HepG2 (cell line): ENCODE data around the gene PLA2G12A. TPM values are rescaled to one million over a fixed set of nuclear protein-coding genes. Genes with fewer than 3 reads are reported as not detected.
A peak's percentile ranks its signal among the peaks of the same experiment; 100 is the strongest.

Experiments
- ATAC-seq: fragments of 200-7000 bp; cut with Tn5 transposase; 3 replicates; pipeline ENCODE4 v1.9.1; 2020; ENCODE audit warnings: mild to moderate bottlenecking, moderate library complexity
- BruUV-seq: library from RNA; stranded (reverse); fragments of 400-500 nt; replicated peaks from 2 replicates; lab custom pipeline; 2021; lab: Mats Ljungman, UMichigan
- CTCF ChIA-PET: fragments of 300-600 bp; formaldehyde crosslinking; extraction: SDS; loops from one replicate; lab custom pipeline; 2021; ENCODE audit warnings: low total read pairs, inconsistent platforms, low intra/inter-chr PET ratio; lab: Yijun Ruan, JAX
- POLR2A ChIA-PET: fragments of 350-600 bp; sonication (Branson Sonifier 250); formaldehyde crosslinking; loops from one replicate; lab custom pipeline; 2020; ENCODE audit warnings: antibody characterized with exemption, inconsistent platforms; lab: Yijun Ruan, JAX
- DNase-seq: peaks from one replicate; pipeline ENCODE4 v3.0.0-alpha.2; 2015; ENCODE audit warnings: low spot score
- FAIRE-seq: peaks from 3 replicates; lab custom pipeline; 2011; peaks lifted over from hg19 to GRCh38; lab: Jason Lieb, UNC
- H2AFZ ChIP-seq: one replicate; pipeline ENCODE4 v1.6.1; 2011; ENCODE audit warnings: low read length, inconsistent platforms
- H3K27ac ChIP-seq: fragments of 300-600 bp; 3 replicates; pipeline ENCODE4 v1.8.0; 2011; ENCODE audit warnings: mixed run types, mild to moderate bottlenecking, mixed read lengths, low read length, inconsistent platforms; ENCODE audit not compliant: insufficient read depth; ENCODE audit errors: extremely low read length
- H3K27me3 ChIP-seq, 2 experiments: fragments of 200-600 bp in 1 of 2; 2 replicates in 1 of 2; 3 replicates in 1 of 2; pipeline versions ENCODE4 v1.6.0 to v1.8.0; 2011; ENCODE audit warnings: low read length in 2 of 2, mild to moderate bottlenecking in 2 of 2, moderate library complexity in 2 of 2, inconsistent platforms in 1 of 2; ENCODE audit not compliant: insufficient read depth in 2 of 2, control insufficient read depth in 1 of 2
- H3K36me3 ChIP-seq, 2 experiments: fragments of 200-600 bp in 1 of 2; replicated peaks in 1 of 2; 2 replicates in 1 of 2; 3 replicates in 1 of 2; pipeline versions ENCODE4 v1.5.1 to v1.8.0; 2011; ENCODE audit warnings: low read length in 2 of 2, inconsistent platforms in 1 of 2; ENCODE audit not compliant: insufficient read depth in 2 of 2, control insufficient read depth in 1 of 2
- H3K4me1 ChIP-seq: 2 replicates; pipeline ENCODE4 v1.5.1; 2012; ENCODE audit warnings: low read length, inconsistent platforms; ENCODE audit not compliant: insufficient read depth
- H3K4me2 ChIP-seq: 2 replicates; pipeline ENCODE4 v1.6.0; 2011; ENCODE audit warnings: low read depth, low read length, inconsistent platforms
- H3K4me3 ChIP-seq, 3 experiments: fragments of 200-600 bp in 1 of 3; sonication (generic), shearing (Covaris generic) in 1 of 3; replicated peaks in 1 of 3; 2 replicates each; pipeline ENCODE4 v1.5.1; 2011 to 2016; ENCODE audit warnings: low read length in 3 of 3, inconsistent platforms in 2 of 3, low read depth in 2 of 3, mild to moderate bottlenecking in 2 of 3, control low read depth in 1 of 3, mixed read lengths in 1 of 3; ENCODE audit not compliant: insufficient read depth in 1 of 3
- H3K79me2 ChIP-seq: one replicate; pipeline ENCODE4 v1.6.1; 2011; ENCODE audit warnings: low read length, inconsistent platforms; ENCODE audit not compliant: insufficient read depth
- H3K9ac ChIP-seq: 2 replicates; pipeline ENCODE4 v1.6.0; 2011; ENCODE audit warnings: mild to moderate bottlenecking, low read depth, low read length, inconsistent platforms; ENCODE audit not compliant: insufficient read depth
- H3K9me3 ChIP-seq: 2 replicates; pipeline ENCODE4 v1.5.1; 2012; ENCODE audit warnings: mild to moderate bottlenecking, low read length
- H4K20me1 ChIP-seq: 2 replicates; pipeline ENCODE4 v1.6.0; 2011; ENCODE audit warnings: inconsistent platforms, mild to moderate bottlenecking, low read length, moderate library complexity; ENCODE audit not compliant: insufficient read depth
- ETV6 ChIP-seq: sonication (generic); formaldehyde crosslinking; conservative IDR thresholded peaks from 2 replicates; pipeline ENCODE4 v1.4.0; 2020; ENCODE audit warnings: missing genetic modification reagents
- MAFF ChIP-seq: IDR thresholded peaks from 2 replicates; pipeline ENCODE4 v1.6.1; 2011; ENCODE audit warnings: low read depth, low read length, improper control_type of control experiment
- MAFK ChIP-seq, 2 experiments: IDR thresholded peaks in 1 of 2; conservative IDR thresholded peaks in 1 of 2; 2 replicates each; pipeline ENCODE4 v1.6.1; 2011; ENCODE audit warnings: improper control_type of control experiment in 2 of 2, low read length in 2 of 2
- MATR3 ChIP-seq: sonication (generic); formaldehyde crosslinking; IDR thresholded peaks from 2 replicates; pipeline ENCODE4 v1.4.0; 2020; ENCODE audit warnings: missing genetic modification reagents
- PAX8 ChIP-seq: sonication (generic); formaldehyde crosslinking; IDR thresholded peaks from 2 replicates; pipeline ENCODE4 v1.8.0; 2022; ENCODE audit warnings: mild to moderate bottlenecking, missing genetic modification reagents, borderline replicate concordance
- SALL2 ChIP-seq: sonication (generic); formaldehyde crosslinking; IDR thresholded peaks from 2 replicates; pipeline ENCODE4 v1.8.1; 2023; ENCODE audit warnings: mild to moderate bottlenecking, missing genetic modification reagents, inconsistent platforms
- TOE1 ChIP-seq: sonication (generic); formaldehyde crosslinking; IDR thresholded peaks from 2 replicates; pipeline ENCODE4 v1.4.0; 2020; ENCODE audit warnings: mild to moderate bottlenecking, missing genetic modification reagents
- ZIK1 ChIP-seq: sonication (generic); formaldehyde crosslinking; IDR thresholded peaks from 2 replicates; pipeline ENCODE4 v1.5.0; 2020; ENCODE audit warnings: mild to moderate bottlenecking, low read depth, missing genetic modification reagents, borderline replicate concordance
- ZNF121 ChIP-seq: sonication (generic); formaldehyde crosslinking; IDR thresholded peaks from 2 replicates; pipeline ENCODE4 v1.5.0; 2020; ENCODE audit warnings: mild to moderate bottlenecking, missing genetic modification reagents
- ZNF263 ChIP-seq: sonication (generic); formaldehyde crosslinking; IDR thresholded peaks from 2 replicates; pipeline ENCODE4 v1.4.0; 2020; ENCODE audit warnings: missing genetic modification reagents
- ZNF670 ChIP-seq: sonication (generic); formaldehyde crosslinking; IDR thresholded peaks from 2 replicates; pipeline ENCODE4 v1.8.0; 2022; ENCODE audit warnings: mild to moderate bottlenecking, missing genetic modification reagents, borderline replicate concordance
- WGBS: methylation state at CpG from one replicate; pipeline ENCODE4 v1.1.6; 2017; ENCODE audit warnings: low lambda C conversion rate; 5-methylcytosine and 5-hydroxymethylcytosine counted together
- in situ Hi-C: cut with HindIII; loops from 2 replicates; pipeline ENCODE4 v1.10.0; 2017; ENCODE audit warnings: low pct_unique_long_range_greater_than_20kb; ENCODE audit not compliant: extremely low pct_ligation_motif_present
- intact Hi-C: fragments of 100-400 bp; cut with micrococcal nuclease; formaldehyde crosslinking; loops from one replicate; pipeline ENCODE4 v1.10.0; 2022; ENCODE audit not compliant: unreplicated experiment
- polyA plus RNA-seq, 8 experiments: library from polyadenylated mRNA; depleted of rRNA in 3 of 8; stranded (reverse) in 7 of 8; unstranded in 1 of 8; fragments of >200 nt; fragmentation: Illumina TruSeq in 4 of 8; extraction: Trizol in 4 of 8; gene quantifications; 2 replicates each; pipeline versions ENCODE4 v1.2.1 to v1.2.3, GENCODE V29; 2011 to 2016; ENCODE audit warnings: low read depth in 4 of 8, missing spikeins in 1 of 8, mixed read lengths in 1 of 8; ENCODE audit not compliant: insufficient read depth in 1 of 8
- total RNA-seq, 5 experiments: library from RNA; depleted of rRNA; stranded (reverse); fragments of >200 nt; fragmentation: Illumina TruSeq; extraction: Trizol; gene quantifications; 2 replicates each; pipeline ENCODE4 v1.2.3, GENCODE V29; 2016; ENCODE audit warnings: low read depth in 1 of 5
- TF ChIP-seq, protein P1 (sequence below): sonication (generic); formaldehyde crosslinking; IDR thresholded peaks from 2 replicates; pipeline ENCODE4 v1.5.1; 2020; ENCODE audit warnings: mild to moderate bottlenecking, missing genetic modification reagents, moderate library complexity
- TF ChIP-seq, protein P2 (sequence below): sonication (generic); formaldehyde crosslinking; IDR thresholded peaks from 2 replicates; pipeline ENCODE4 v1.9.0; 2021; ENCODE audit warnings: missing genetic modification reagents, mild to moderate bottlenecking, borderline replicate concordance
- TF ChIP-seq, protein P3 (sequence below): IDR thresholded peaks from 2 replicates; pipeline ENCODE4 v1.6.1; 2016; ENCODE audit warnings: missing genetic modification reagents, missing compliant biosample characterization

PLA2G12A gene
- total and polyA plus RNA-seq, 2 of the 13 experiments (the other 11 are each of a cell fraction or from before 2014, with no cell fraction given): 61.2 to 64.0 TPM

DNA sequence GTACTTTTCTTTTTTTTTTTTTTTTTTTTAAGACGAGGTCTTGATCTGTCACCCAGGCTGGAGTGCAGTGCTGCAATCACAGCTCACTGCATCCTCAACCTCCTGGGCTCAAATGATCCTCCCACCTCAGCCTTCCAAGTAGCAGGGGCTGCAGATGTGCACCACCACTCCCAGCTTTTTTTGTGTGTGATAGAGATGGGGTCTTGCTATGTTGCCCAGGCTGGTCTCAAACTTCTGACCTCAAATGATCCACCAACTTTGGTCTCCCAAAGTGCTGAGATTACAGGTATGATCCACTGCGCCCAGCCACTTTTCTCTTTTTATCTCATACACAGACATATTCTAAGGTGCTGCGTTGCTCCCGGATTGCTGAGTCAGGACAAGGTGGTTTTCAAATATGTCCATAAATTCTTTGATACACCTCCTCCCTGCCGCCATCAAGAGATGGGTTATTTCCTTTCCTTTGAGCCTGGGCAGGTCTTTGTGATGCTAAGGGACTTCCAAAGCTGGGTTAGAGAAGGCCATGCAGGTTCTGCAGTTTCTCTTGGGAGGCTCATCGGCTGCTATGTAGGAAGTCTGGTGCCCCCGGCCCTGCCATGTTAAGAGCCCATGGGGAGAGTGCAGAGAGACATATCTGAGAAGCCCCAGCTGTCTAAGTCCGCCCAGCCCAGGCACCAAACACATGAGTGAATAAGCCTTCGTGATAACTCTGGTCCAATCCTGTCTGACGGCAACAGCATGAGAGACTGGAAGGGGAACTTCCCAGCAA lies 8.4 kb upstream of the PLA2G12A start:
- intact Hi-C loops: no loop called here
- Histone ChIP-seq H3K9ac (no peak overlapping the region), H2AFZ (no peak overlapping the region), H3K4me1 (no peaks in the 10 kb centered on the region), H4K20me1 (no peaks in the 10 kb centered on the region), H3K9me3 (no peaks in the 10 kb centered on the region), H3K79me2 (no peaks in the 10 kb centered on the region), H3K4me3 (no peak overlapping the region), H3K27me3 (no peaks in the 10 kb centered on the region), H3K36me3 (peaks cover 2 to 26% of the 10 kb centered on the region in 2 experiments), H3K4me2 (no peak overlapping the region), H3K27ac (no peak overlapping the region)
- DNase-seq: no peak
- TF ChIP-seq MAFK (conservative IDR thresholded peaks at IDR 0.05 in 1 of 2, IDR thresholded peaks at IDR 0.05 in 1 of 2; ENCODE audit: low read length in 2 of 2) (peak in 1 of 2 experiments; percentile 62; a peak in 1 of 4 replicates), MAFF (peak; percentile 20; the same call in 1 of the 2 replicates), ETV6 (no peak), ZIK1 (CRISPR knock-in tag) (no peak), ZNF121 (CRISPR knock-in tag) (peak; percentile 64; the same call in 1 of the 2 replicates), ZNF263 (CRISPR knock-in tag) (no peak)
- no peak for ATAC-seq
- ChIA-PET POLR2A (no interaction called here), CTCF (no interaction called here)
- no TSS peak for BruUV-seq
- FAIRE-seq: no peak
- in situ Hi-C loops: no loop called here
- WGBS: 98% methylated on average over 10 of the region's 10 CpGs

DNA sequence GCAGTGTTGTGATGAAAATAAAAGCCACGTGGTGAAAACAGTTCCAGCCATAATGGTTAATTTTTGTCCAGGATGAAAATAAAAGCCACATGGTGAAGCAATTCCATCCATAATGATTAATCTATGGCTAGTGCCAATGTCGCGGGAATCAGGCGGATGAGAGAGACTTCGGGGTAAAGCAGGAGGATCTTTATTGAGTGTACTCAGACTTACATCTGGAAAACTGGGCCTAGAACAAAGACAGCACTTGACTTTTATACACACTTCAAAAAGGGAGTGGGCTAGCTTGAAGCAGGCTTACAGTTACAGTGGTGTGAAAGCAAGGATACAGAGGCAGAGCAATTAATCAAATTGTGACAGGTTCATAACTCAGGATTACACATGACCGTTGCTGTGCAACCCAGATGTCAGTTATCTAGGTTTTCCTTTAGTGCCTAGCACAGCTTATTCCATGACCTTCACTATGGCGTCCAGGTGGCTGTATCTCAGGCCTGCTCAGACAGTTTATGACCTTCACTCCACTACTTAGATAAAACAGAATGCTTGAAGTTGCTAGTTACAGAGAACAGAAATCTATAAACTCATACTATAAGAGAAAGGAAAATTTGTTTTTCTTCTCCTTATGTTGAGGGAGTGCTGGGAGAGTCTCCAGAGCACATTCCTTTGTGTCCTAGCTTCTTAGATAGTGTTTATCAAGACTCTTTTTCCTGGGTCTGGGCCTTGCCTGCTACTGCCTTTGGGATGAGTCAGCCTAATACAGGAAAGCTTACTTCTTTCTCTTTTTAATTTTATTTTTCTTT lies 5.9 kb upstream of the PLA2G12A start:
- no peak for FAIRE-seq
- Histone ChIP-seq H3K27me3 (no peaks in the 10 kb centered on the region), H3K36me3 (peaks cover 0 to 2% of the 10 kb centered on the region in 2 experiments; a peak in 2 of 5 replicates), H2AFZ (no peak overlapping the region), H4K20me1 (no peaks in the 10 kb centered on the region), H3K4me1 (no peaks in the 10 kb centered on the region), H3K9me3 (no peaks in the 10 kb centered on the region), H3K4me2 (no peak overlapping the region), H3K4me3 (no peak overlapping the region), H3K79me2 (no peaks in the 10 kb centered on the region), H3K27ac (no peak overlapping the region), H3K9ac (no peak overlapping the region)
- DNase-seq: no peak
- intact Hi-C loops: no loop called here
- ATAC-seq: no peak
- ChIA-PET POLR2A (no interaction called here), CTCF (no interaction called here)
- BruUV-seq: no TSS peak
- WGBS: 92% methylated on average over 7 of the region's 7 CpGs
- in situ Hi-C loops: no loop called here
- TF ChIP-seq MATR3 (CRISPR knock-in tag) (no peak), ZNF670 (CRISPR knock-in tag) (no peak), TOE1 (CRISPR knock-in tag) (no peak), SALL2 (CRISPR knock-in tag) (no peak), PAX8 (CRISPR knock-in tag) (no peak)
- TF ChIP-seq, protein P1, sequence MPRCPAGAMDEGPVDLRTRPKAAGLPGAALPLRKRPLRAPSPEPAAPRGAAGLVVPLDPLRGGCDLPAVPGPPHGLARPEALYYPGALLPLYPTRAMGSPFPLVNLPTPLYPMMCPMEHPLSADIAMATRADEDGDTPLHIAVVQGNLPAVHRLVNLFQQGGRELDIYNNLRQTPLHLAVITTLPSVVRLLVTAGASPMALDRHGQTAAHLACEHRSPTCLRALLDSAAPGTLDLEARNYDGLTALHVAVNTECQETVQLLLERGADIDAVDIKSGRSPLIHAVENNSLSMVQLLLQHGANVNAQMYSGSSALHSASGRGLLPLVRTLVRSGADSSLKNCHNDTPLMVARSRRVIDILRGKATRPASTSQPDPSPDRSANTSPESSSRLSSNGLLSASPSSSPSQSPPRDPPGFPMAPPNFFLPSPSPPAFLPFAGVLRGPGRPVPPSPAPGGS (CRISPR knock-in tag): no peak
- TF ChIP-seq, protein P2, sequence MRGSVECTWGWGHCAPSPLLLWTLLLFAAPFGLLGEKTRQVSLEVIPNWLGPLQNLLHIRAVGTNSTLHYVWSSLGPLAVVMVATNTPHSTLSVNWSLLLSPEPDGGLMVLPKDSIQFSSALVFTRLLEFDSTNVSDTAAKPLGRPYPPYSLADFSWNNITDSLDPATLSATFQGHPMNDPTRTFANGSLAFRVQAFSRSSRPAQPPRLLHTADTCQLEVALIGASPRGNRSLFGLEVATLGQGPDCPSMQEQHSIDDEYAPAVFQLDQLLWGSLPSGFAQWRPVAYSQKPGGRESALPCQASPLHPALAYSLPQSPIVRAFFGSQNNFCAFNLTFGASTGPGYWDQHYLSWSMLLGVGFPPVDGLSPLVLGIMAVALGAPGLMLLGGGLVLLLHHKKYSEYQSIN: no peak
- TF ChIP-seq, protein P3, sequence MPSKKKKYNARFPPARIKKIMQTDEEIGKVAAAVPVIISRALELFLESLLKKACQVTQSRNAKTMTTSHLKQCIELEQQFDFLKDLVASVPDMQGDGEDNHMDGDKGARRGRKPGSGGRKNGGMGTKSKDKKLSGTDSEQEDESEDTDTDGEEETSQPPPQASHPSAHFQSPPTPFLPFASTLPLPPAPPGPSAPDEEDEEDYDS (CRISPR knock-in tag): no peak
